CD14-positive monocyte (primary cell): ENCODE measurements around the gene CYTH1. TPM values are rescaled to one million over a fixed set of nuclear protein-coding genes. Genes with fewer than 3 reads are reported as not detected.

Experiments used
- DNase-seq, 3 donors: peaks; one replicate each; pipeline ENCODE4 v3.0.0-alpha.2; 2011 to 2022
- H2AFZ ChIP-seq: 2 replicates; pipeline ENCODE4 v1.6.0; 2012; ENCODE audit warnings: mild to moderate bottlenecking, low read depth, low read length, inconsistent platforms; ENCODE audit not compliant: insufficient read depth, poor library complexity, severe bottlenecking
- H3K27ac ChIP-seq, 2 donors: 1 replicate in 1 of 2; 2 replicates in 1 of 2; pipeline ENCODE4 v1.5.1; 2012 to 2013; ENCODE audit warnings: low read length in 2 of 2, control low read depth in 1 of 2, inconsistent platforms in 1 of 2, low read depth in 1 of 2, mild to moderate bottlenecking in 1 of 2
- H3K27me3 ChIP-seq, 2 donors: one replicate each; pipeline versions ENCODE4 v1.6.0 to v1.6.1; 2011 to 2013; ENCODE audit warnings: low read length in 2 of 2; ENCODE audit not compliant: control insufficient read depth in 2 of 2, insufficient read depth in 2 of 2
- H3K36me3 ChIP-seq, 2 donors: replicated peaks in 1 of 2; 1 replicate in 1 of 2; 2 replicates in 1 of 2; pipeline versions ENCODE4 v1.5.1 to v1.6.1; 2012 to 2013; ENCODE audit warnings: low read length in 2 of 2, control low read depth in 1 of 2, inconsistent platforms in 1 of 2, mild to moderate bottlenecking in 1 of 2; ENCODE audit not compliant: insufficient read depth in 2 of 2, control insufficient read depth in 1 of 2
- H3K4me1 ChIP-seq, 2 donors: 1 replicate in 1 of 2; 2 replicates in 1 of 2; pipeline versions ENCODE4 v1.5.1 to v1.6.1; 2012 to 2013; ENCODE audit warnings: low read length in 2 of 2, control low read depth in 1 of 2, inconsistent platforms in 1 of 2, mild to moderate bottlenecking in 1 of 2, moderate library complexity in 1 of 2; ENCODE audit not compliant: insufficient read depth in 2 of 2, control insufficient read depth in 1 of 2
- H3K4me2 ChIP-seq: replicated peaks from 2 replicates; pipeline ENCODE3; 2012; ENCODE audit warnings: low read length, moderate library complexity, mild to moderate bottlenecking; ENCODE audit not compliant: poor library complexity, severe bottlenecking; ENCODE audit errors: extremely low read depth
- H3K4me3 ChIP-seq, 3 experiments: fragments of 200-600 bp in 1 of 3; sonication (generic) in 1 of 3; replicated peaks in 1 of 3; 1 replicate in 2 of 3; 2 replicates in 1 of 3; pipeline ENCODE4 v1.5.1; 2011 to 2013; ENCODE audit warnings: low read length in 3 of 3, mild to moderate bottlenecking in 3 of 3, control low read depth in 2 of 3, low read depth in 2 of 3, inconsistent platforms in 1 of 3, moderate library complexity in 1 of 3
- H3K79me2 ChIP-seq: 2 replicates; pipeline ENCODE4 v1.6.0; 2012; ENCODE audit warnings: mild to moderate bottlenecking, control low read depth, inconsistent platforms, low read length, moderate library complexity; ENCODE audit not compliant: insufficient read depth
- H3K9ac ChIP-seq: 2 replicates; pipeline ENCODE4 v1.6.0; 2017; ENCODE audit warnings: low read length, mild to moderate bottlenecking; ENCODE audit not compliant: insufficient read depth, poor library complexity, severe bottlenecking
- H3K9me3 ChIP-seq, 2 donors: replicated peaks in 1 of 2; 1 replicate in 1 of 2; 2 replicates in 1 of 2; pipeline versions ENCODE4 v1.5.1 to v1.6.1; 2012 to 2013; ENCODE audit warnings: low read length in 2 of 2, control low read depth in 1 of 2; ENCODE audit not compliant: control insufficient read depth in 1 of 2, insufficient read depth in 1 of 2
- H4K20me1 ChIP-seq: 2 replicates; pipeline ENCODE4 v1.6.0; 2012; ENCODE audit warnings: mild to moderate bottlenecking, low read length, control low read depth, moderate library complexity; ENCODE audit not compliant: insufficient read depth
- H3K27ac Mint-ChIP-seq, 7 donors: one replicate each; pipeline ENCODE4 v1.8.0; 2020; ENCODE audit warnings: mild to moderate bottlenecking in 7 of 7, mixed read lengths in 7 of 7, moderate library complexity in 6 of 7, inconsistent platforms in 2 of 7
- H3K27me3 Mint-ChIP-seq, 3 donors: one replicate each; pipeline ENCODE4 v1.8.0; 2021 to 2022; ENCODE audit warnings: low read depth in 3 of 3, mild to moderate bottlenecking in 3 of 3, mixed read lengths in 3 of 3, moderate library complexity in 3 of 3, inconsistent platforms in 1 of 3
- H3K36me3 Mint-ChIP-seq, 2 donors: one replicate each; pipeline ENCODE4 v1.8.0; 2020; ENCODE audit warnings: mixed read lengths in 2 of 2, inconsistent platforms in 1 of 2, mild to moderate bottlenecking in 1 of 2
- H3K4me1 Mint-ChIP-seq: one replicate; pipeline ENCODE4 v1.8.0; 2020; ENCODE audit warnings: mild to moderate bottlenecking, mixed read lengths
- H3K4me3 Mint-ChIP-seq, 2 donors: one replicate each; pipeline ENCODE4 v1.8.0; 2020; ENCODE audit warnings: mild to moderate bottlenecking in 2 of 2, mixed read lengths in 2 of 2, moderate library complexity in 1 of 2
- H3K9me3 Mint-ChIP-seq, 7 donors: one replicate each; pipeline ENCODE4 v1.8.0; 2020 to 2022; ENCODE audit warnings: mixed read lengths in 7 of 7, mild to moderate bottlenecking in 6 of 7, moderate library complexity in 6 of 7, inconsistent platforms in 2 of 7
- WGBS: methylation state at CpG from one replicate; pipeline ENCODE4 v1.1.5; 2013; ENCODE audit warnings: missing lambda C conversion rate; ENCODE audit not compliant: insufficient coverage; 5-methylcytosine and 5-hydroxymethylcytosine counted together
- intact Hi-C, 2 donors: fragments of 100-400 bp; cut with micrococcal nuclease; formaldehyde crosslinking; loops; one replicate each; pipeline versions ENCODE4 v1.15.0 to v1.15.1; 2023
- polyA plus RNA-seq, 3 donors: library from polyadenylated mRNA; depleted of rRNA in 1 of 3; unstranded in 2 of 3; stranded (reverse) in 1 of 3; fragments of 300-500 nt in 2 of 3; fragments of >200 nt in 1 of 3; fragmentation: Illumina TruSeq in 2 of 3; gene quantifications; 1 replicate in 2 of 3; 2 replicates in 1 of 3; pipeline ENCODE4 v1.2.3, GENCODE V29; 2012 to 2021
- TF ChIP-seq, protein P1 (sequence below): fragments of 200-600 bp; IDR thresholded peaks from one replicate; pipeline ENCODE4 v1.8.0; 2022; ENCODE audit warnings: antibody characterized with exemption, mild to moderate bottlenecking

The CYTH1 gene
- polyA plus RNA-seq, 3 donors, result 68.6 to 211 (median 80.9) TPM

DNA sequence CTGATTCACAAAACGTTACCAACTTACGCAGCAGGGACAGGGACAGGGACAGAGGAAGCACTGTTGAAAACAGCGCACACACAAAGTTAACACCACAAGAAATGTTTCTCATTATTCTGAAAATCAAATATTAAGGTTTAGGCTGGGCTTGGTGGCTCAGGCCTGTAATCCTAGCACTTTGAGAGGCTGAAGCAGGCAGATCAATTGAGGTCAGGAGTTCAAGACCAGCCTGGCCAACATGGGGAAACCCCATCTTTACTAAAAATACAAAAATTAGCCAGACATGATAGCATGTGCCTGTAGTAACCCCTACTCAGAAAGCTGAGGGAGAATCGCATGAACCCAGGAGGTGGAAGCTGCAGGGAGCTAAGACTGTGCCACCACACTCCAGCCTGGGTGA lies 4.2 kb downstream of the CYTH1 start:
- H3K27me3 ChIP-seq, result no peaks in the 10 kb centered on the region
- DNase-seq, result no peak
- peaks cover 0 to 2% (median 0%) of the 10 kb centered on the region in 3 donors for H3K27me3 Mint-ChIP-seq
- H3K4me3 ChIP-seq, result peak overlapping the region in 1 of 3 experiments; percentile 17
- H3K9ac ChIP-seq, result no peak overlapping the region
- no peaks in the 10 kb centered on the region for H3K9me3 Mint-ChIP-seq
- 100% methylated on average over 1 of the region's 4 CpGs for WGBS
- peaks cover 74 to 79% of the 10 kb centered on the region in 2 donors for H3K4me1 ChIP-seq
- peak overlapping the region; percentile 4 to 30 for H3K4me3 Mint-ChIP-seq
- H3K79me2 ChIP-seq, result peaks cover 93% of the 10 kb centered on the region
- H3K4me2 ChIP-seq, result no peak overlapping the region
- intact Hi-C loops, result no loop called here
- peak overlapping the region; percentile 92 to 100 (median 95) for H3K27ac Mint-ChIP-seq
- H3K36me3 ChIP-seq, result no peaks in the 10 kb centered on the region
- H4K20me1 ChIP-seq, result peaks cover 65% of the 10 kb centered on the region
- H3K9me3 ChIP-seq, result no peaks in the 10 kb centered on the region
- TF ChIP-seq, protein P1, sequence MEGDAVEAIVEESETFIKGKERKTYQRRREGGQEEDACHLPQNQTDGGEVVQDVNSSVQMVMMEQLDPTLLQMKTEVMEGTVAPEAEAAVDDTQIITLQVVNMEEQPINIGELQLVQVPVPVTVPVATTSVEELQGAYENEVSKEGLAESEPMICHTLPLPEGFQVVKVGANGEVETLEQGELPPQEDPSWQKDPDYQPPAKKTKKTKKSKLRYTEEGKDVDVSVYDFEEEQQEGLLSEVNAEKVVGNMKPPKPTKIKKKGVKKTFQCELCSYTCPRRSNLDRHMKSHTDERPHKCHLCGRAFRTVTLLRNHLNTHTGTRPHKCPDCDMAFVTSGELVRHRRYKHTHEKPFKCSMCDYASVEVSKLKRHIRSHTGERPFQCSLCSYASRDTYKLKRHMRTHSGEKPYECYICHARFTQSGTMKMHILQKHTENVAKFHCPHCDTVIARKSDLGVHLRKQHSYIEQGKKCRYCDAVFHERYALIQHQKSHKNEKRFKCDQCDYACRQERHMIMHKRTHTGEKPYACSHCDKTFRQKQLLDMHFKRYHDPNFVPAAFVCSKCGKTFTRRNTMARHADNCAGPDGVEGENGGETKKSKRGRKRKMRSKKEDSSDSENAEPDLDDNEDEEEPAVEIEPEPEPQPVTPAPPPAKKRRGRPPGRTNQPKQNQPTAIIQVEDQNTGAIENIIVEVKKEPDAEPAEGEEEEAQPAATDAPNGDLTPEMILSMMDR, result no peak
- H2AFZ ChIP-seq, result no peak overlapping the region
- peaks cover 7 to 17% of the 10 kb centered on the region in 2 donors for H3K36me3 Mint-ChIP-seq
- peak overlapping the region; percentile 90 to 93 for H3K27ac ChIP-seq
- peaks cover 65% of the 10 kb centered on the region for H3K4me1 Mint-ChIP-seq

DNA sequence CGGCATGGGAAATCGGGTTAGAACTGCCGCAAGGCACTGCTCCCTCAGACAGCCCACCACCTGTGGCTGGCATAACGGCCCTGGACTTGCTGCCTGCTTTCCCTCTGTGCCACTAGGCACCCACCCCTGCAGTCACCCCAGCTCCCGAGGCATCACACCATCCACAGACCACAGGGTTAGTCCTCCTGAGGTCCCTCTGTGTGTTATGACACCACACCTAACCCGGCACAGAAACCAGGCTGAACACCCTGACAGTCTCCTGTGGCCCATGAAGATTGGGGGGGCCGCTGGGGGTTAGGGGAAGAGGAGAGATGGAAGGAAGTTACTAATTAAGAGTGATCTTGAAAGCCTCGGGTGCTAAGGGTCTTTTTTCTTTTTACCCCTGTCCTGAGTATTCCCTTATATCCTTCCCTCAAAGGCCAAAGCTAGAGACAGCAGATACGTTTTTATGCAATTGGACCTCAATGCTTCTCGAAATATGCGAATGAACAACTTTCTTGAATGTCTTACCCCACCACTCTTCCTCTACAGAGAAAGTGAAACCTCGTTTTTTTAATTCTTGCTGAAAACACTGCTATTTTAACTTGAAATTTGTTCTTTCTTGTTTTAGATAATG lies 7.0 kb downstream of the CYTH1 start:
- peaks cover 88% of the 10 kb centered on the region for H4K20me1 ChIP-seq
- peak overlapping the region; percentile 5 to 65 (median 27) for H3K4me3 ChIP-seq
- H3K4me2 ChIP-seq, result peak overlapping the region; percentile 74
- Mint-ChIP-seq H3K4me1 (peaks cover 74% of the 10 kb centered on the region), H3K9me3 (no peaks in the 10 kb centered on the region), H3K4me3 (peak overlapping the region; percentile 79 to 84), H3K36me3 (peaks cover 15 to 22% of the 10 kb centered on the region in 2 donors), H3K27me3 (no peaks in the 10 kb centered on the region), H3K27ac (peak overlapping the region; percentile 94 to 99 (median 98))
- H3K27ac ChIP-seq, result peak overlapping the region; percentile 91 to 94
- H3K9ac ChIP-seq, result peak overlapping the region; percentile 62
- H3K4me1 ChIP-seq, result peaks cover 81 to 87% of the 10 kb centered on the region in 2 donors
- H3K27me3 ChIP-seq, result no peaks in the 10 kb centered on the region
- WGBS, result 2% methylated on average over 5 of the region's 12 CpGs
- H3K9me3 ChIP-seq, result no peaks in the 10 kb centered on the region
- intact Hi-C loops, result loop anchor here in 1 of 2 donors (2.0 kb wide), 1 partner anchor 16 kb away; no protein-coding TSS in a partner anchor
- no peak overlapping the region for H2AFZ ChIP-seq
- peak in 2 of 3 donors; percentile 37 to 67 for DNase-seq
- H3K79me2 ChIP-seq, result peaks cover 97% of the 10 kb centered on the region
- TF ChIP-seq, protein P1, result no peak
- H3K36me3 ChIP-seq, result peaks cover 0 to 1% of the 10 kb centered on the region in 2 donors
